C4-2B (cell line): ENCODE measurements around the gene HDGFL2.

Experiments used
- ZFX ChIP-seq: fragments of 450-650 bp; IDR thresholded peaks from 2 replicates; pipeline ENCODE4 v1.6.1; 2017
- TF ChIP-seq, protein P1 (sequence below): fragments of 450-650 bp; conservative IDR thresholded peaks from 2 replicates; pipeline ENCODE4 v1.5.1; 2017; ENCODE audit warnings: mild to moderate bottlenecking

- TF ChIP-seq, protein P1, sequence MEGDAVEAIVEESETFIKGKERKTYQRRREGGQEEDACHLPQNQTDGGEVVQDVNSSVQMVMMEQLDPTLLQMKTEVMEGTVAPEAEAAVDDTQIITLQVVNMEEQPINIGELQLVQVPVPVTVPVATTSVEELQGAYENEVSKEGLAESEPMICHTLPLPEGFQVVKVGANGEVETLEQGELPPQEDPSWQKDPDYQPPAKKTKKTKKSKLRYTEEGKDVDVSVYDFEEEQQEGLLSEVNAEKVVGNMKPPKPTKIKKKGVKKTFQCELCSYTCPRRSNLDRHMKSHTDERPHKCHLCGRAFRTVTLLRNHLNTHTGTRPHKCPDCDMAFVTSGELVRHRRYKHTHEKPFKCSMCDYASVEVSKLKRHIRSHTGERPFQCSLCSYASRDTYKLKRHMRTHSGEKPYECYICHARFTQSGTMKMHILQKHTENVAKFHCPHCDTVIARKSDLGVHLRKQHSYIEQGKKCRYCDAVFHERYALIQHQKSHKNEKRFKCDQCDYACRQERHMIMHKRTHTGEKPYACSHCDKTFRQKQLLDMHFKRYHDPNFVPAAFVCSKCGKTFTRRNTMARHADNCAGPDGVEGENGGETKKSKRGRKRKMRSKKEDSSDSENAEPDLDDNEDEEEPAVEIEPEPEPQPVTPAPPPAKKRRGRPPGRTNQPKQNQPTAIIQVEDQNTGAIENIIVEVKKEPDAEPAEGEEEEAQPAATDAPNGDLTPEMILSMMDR: no peak
- TF ChIP-seq ZFX: no peak
These were observed 44.8 kb downstream of the HDGFL2 start for GRCh38 chr19:4516939-4517300.
